HUES6 (cell line): Measurements from ENCODE around the gene KCNMA1.

Experiments used
- H3K27ac ChIP-seq: 2 replicates; pipeline ENCODE4 v1.7.0; 2013; ENCODE audit warnings: low read depth, mild to moderate bottlenecking, low read length, inconsistent platforms
- H3K27me3 ChIP-seq: 2 replicates; pipeline ENCODE4 v1.6.1; 2013; ENCODE audit warnings: low read length; ENCODE audit not compliant: control insufficient read depth, insufficient read depth
- H3K36me3 ChIP-seq: 2 replicates; pipeline ENCODE4 v1.6.1; 2013; ENCODE audit warnings: low read length; ENCODE audit not compliant: control insufficient read depth, insufficient read depth
- H3K4me1 ChIP-seq: 2 replicates; pipeline ENCODE4 v1.6.1; 2013; ENCODE audit warnings: low read length; ENCODE audit not compliant: control insufficient read depth, insufficient read depth
- H3K4me3 ChIP-seq: 2 replicates; pipeline ENCODE4 v1.5.1; 2013; ENCODE audit warnings: low read depth, low read length
- H3K9ac ChIP-seq: one replicate; pipeline ENCODE4 v1.6.1; 2013; ENCODE audit warnings: mild to moderate bottlenecking, low read length
- H3K9me3 ChIP-seq: 2 replicates; pipeline ENCODE4 v1.6.1; 2013; ENCODE audit warnings: low read depth, low read length; ENCODE audit not compliant: control insufficient read depth, insufficient read depth

KCNMA1 gene

GRCh38 chr10:76992467-76992866 lies 645.1 kb downstream of the KCNMA1 start:
- H3K9ac ChIP-seq = no peak overlapping the region
- no peaks in the 10 kb centered on the region for H3K36me3 ChIP-seq
- no peak overlapping the region for H3K27ac ChIP-seq
- H3K4me1 ChIP-seq = no peaks in the 10 kb centered on the region
- no peak overlapping the region for H3K4me3 ChIP-seq
- no peaks in the 10 kb centered on the region for H3K9me3 ChIP-seq
- no peaks in the 10 kb centered on the region for H3K27me3 ChIP-seq

GRCh38 chr10:76991621-76992020 lies 646.0 kb downstream of the KCNMA1 start:
- Histone ChIP-seq H3K9me3 (no peaks in the 10 kb centered on the region), H3K27ac (no peak overlapping the region), H3K27me3 (no peaks in the 10 kb centered on the region), H3K9ac (no peak overlapping the region), H3K4me3 (no peak overlapping the region), H3K4me1 (no peaks in the 10 kb centered on the region), H3K36me3 (no peaks in the 10 kb centered on the region)

GRCh38 chr10:76990561-76990960 lies 647.0 kb downstream of the KCNMA1 start:
- Histone ChIP-seq H3K9ac (no peak overlapping the region), H3K9me3 (no peaks in the 10 kb centered on the region)

GRCh38 chr10:76984559-76985443 lies 652.8 kb downstream of the KCNMA1 start:
- Histone ChIP-seq H3K4me1 (peaks cover 3% of the 10 kb centered on the region), H3K27me3 (no peaks in the 10 kb centered on the region), H3K27ac (no peak overlapping the region), H3K9ac (no peak overlapping the region), H3K9me3 (no peaks in the 10 kb centered on the region), H3K36me3 (no peaks in the 10 kb centered on the region), H3K4me3 (no peak overlapping the region)

More at GRCh38 chr10:76990561-76990960, 647.0 kb downstream of the KCNMA1 start:
- H3K36me3 ChIP-seq = no peaks in the 10 kb centered on the region
- no peak overlapping the region for H3K27ac ChIP-seq
- H3K4me1 ChIP-seq = no peaks in the 10 kb centered on the region
- H3K4me3 ChIP-seq = no peak overlapping the region
- no peaks in the 10 kb centered on the region for H3K27me3 ChIP-seq

- Histone ChIP-seq H3K4me1 (peaks cover 3% of the 10 kb centered on the region), H3K27me3 (no peaks in the 10 kb centered on the region), H3K9ac (no peak overlapping the region), H3K9me3 (no peaks in the 10 kb centered on the region), H3K36me3 (no peaks in the 10 kb centered on the region), H3K27ac (no peak overlapping the region), H3K4me3 (no peak overlapping the region)
Measured at GRCh38 chr10:76983624-76984023, 654.0 kb downstream of the KCNMA1 start.

- no peak overlapping the region for H3K9ac ChIP-seq
- H3K27me3 ChIP-seq = no peaks in the 10 kb centered on the region
- H3K27ac ChIP-seq = no peak overlapping the region
- H3K9me3 ChIP-seq = no peaks in the 10 kb centered on the region
- H3K36me3 ChIP-seq = no peaks in the 10 kb centered on the region
- peaks cover 3% of the 10 kb centered on the region for H3K4me1 ChIP-seq
- no peak overlapping the region for H3K4me3 ChIP-seq
Measured at GRCh38 chr10:76982671-76983070, 654.9 kb downstream of the KCNMA1 start.

- Histone ChIP-seq H3K36me3 (no peaks in the 10 kb centered on the region), H3K27ac (no peak overlapping the region), H3K4me1 (peaks cover 3% of the 10 kb centered on the region), H3K4me3 (no peak overlapping the region), H3K9ac (no peak overlapping the region), H3K27me3 (no peaks in the 10 kb centered on the region), H3K9me3 (no peaks in the 10 kb centered on the region)
Measured at GRCh38 chr10:76981251-76981650, 656.4 kb downstream of the KCNMA1 start.

GRCh38 chr10:76977901-76978300 lies 659.7 kb downstream of the KCNMA1 start:
- no peaks in the 10 kb centered on the region for H3K36me3 ChIP-seq

GRCh38 chr10:76977046-76977445 lies 660.6 kb downstream of the KCNMA1 start:
- Histone ChIP-seq H3K36me3 (no peaks in the 10 kb centered on the region), H3K4me1 (no peaks in the 10 kb centered on the region), H3K27me3 (no peaks in the 10 kb centered on the region), H3K9ac (no peak overlapping the region), H3K9me3 (no peaks in the 10 kb centered on the region), H3K4me3 (no peak overlapping the region), H3K27ac (no peak overlapping the region)

More at GRCh38 chr10:76977901-76978300, 659.7 kb downstream of the KCNMA1 start:
- H3K4me3 ChIP-seq = no peak overlapping the region
- H3K9me3 ChIP-seq = no peaks in the 10 kb centered on the region
- H3K9ac ChIP-seq = no peak overlapping the region
- no peaks in the 10 kb centered on the region for H3K4me1 ChIP-seq
- H3K27me3 ChIP-seq = no peaks in the 10 kb centered on the region
- H3K27ac ChIP-seq = no peak overlapping the region

- Histone ChIP-seq H3K36me3 (no peaks in the 10 kb centered on the region), H3K27ac (no peak overlapping the region), H3K9me3 (no peaks in the 10 kb centered on the region), H3K9ac (no peak overlapping the region), H3K4me3 (no peak overlapping the region), H3K27me3 (no peaks in the 10 kb centered on the region), H3K4me1 (no peaks in the 10 kb centered on the region)
Measured at GRCh38 chr10:76976142-76976541, 661.5 kb downstream of the KCNMA1 start.

GRCh38 chr10:76975126-76975525 lies 662.5 kb downstream of the KCNMA1 start:
- Histone ChIP-seq H3K36me3 (no peaks in the 10 kb centered on the region), H3K27me3 (no peaks in the 10 kb centered on the region), H3K4me3 (no peak overlapping the region), H3K27ac (no peak overlapping the region), H3K9me3 (no peaks in the 10 kb centered on the region), H3K9ac (no peak overlapping the region), H3K4me1 (no peaks in the 10 kb centered on the region)
